Cerebellar nuclear complex (tissue), 1 donor: ENCODE results near the gene FLYWCH2.

Experiments
- DNase-seq, 2 experiments: peaks; one replicate each; lab custom pipeline; 2025; lab: John Stamatoyannopoulos, UW

The FLYWCH2 gene

GRCh38 chr16:2853531-2854073, 29.4 kb upstream of the FLYWCH2 start:
- no peak for DNase-seq

GRCh38 chr16:2854700-2855309, 28.2 kb upstream of the FLYWCH2 start:
- no peak for DNase-seq

DNA sequence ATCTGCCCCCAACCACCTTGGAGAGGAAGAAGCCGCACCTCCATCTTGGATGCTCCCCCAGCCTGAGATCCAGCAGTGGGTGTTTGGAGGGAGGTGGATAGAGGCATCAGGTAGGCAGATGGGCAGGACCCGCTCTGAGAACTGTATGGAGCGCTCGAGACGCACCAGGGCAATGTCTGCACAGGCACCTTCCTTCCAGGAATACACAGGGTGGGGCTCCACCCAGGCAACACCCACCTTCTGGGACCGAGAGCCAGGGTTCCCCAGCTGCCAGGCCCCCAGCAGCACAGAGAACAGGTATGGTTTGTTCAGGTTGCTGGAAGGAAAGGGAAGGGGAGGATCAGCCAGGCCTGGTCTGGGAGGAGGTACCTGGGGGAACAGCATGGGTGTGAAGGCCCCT, 27.5 kb upstream of the FLYWCH2 start:
- DNase-seq, result no peak

DNA sequence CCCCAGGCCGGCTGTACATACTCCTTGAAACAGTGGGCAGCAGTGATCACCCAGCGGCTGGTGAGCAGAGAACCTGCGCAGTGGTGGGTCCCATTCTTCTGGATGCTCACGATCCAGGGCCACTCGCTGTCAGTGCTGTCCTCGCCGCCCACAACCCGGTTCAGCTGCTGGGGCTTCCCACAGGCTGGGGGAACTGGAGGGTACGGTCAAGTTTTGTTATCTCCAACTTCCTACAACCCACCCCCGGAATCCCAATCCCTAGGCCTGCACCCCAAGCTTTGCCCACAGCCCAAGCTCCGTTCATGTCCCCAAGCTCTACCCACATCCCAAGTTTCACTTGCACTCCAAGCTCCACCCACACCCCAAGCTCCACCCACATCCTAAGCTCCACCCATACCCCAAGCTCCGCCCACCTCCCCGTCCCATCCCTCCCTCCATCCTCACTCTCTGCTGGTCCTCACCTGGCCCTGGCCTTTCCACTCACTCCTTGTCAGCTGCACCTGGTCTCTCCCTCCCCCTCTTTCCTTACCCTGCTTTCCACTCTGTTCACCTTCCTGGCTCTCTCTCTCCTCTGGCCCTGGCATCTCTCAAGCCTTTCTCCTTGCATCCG, 26.8 kb upstream of the FLYWCH2 start:
- no peak for DNase-seq

DNA sequence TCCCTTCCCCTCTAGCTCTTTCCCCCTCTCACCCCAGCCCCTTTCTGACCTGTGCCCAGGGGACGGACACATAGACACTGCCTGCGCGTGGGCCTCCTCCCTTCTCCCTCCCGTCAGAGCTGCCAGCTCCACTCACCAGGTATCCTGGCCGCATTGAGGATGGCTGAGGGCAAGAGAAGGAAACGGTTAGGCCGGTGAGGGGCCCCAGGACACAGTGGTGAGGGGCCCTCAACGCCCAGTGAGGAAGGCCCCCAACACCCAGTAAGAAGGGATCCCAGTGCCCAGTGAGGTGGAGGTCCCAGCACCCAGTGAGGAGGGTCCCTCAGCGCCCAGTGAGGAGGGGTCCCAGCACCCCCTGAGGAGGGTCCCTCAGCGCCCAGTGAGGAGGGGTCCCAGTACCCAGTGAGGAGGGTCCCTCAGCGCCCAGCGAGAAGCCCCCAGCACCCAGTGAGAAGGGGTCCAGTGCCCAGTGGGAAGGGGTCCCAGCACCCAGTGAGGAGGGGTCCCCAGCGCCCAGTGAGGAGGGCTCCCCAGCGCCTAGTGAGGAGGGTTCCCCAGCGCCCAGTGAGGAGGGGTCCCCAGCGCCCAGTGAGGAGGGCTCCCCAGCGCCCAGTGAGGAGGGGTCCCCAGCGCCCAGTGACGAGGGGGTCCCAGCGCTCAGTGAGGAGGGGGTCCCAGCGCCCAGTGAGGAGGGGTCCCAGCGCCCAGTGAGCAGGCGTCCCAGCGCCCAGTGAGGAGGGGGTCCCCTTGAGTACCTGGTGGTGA, 26.1 kb upstream of the FLYWCH2 start:
- DNase-seq, result no peak

- no peak for DNase-seq
Measured at GRCh38 chr16:2857451-2858244, 25.4 kb upstream of the FLYWCH2 start, which contains the start of gene PRSS22. Gene PRSS22 (minus strand): TSS chr16:2858170. CDS start chr16:2858104, 66 bp downstream.

GRCh38 chr16:2858245-2859025, 24.6 kb upstream of the FLYWCH2 start:
- no peak for DNase-seq

DNA sequence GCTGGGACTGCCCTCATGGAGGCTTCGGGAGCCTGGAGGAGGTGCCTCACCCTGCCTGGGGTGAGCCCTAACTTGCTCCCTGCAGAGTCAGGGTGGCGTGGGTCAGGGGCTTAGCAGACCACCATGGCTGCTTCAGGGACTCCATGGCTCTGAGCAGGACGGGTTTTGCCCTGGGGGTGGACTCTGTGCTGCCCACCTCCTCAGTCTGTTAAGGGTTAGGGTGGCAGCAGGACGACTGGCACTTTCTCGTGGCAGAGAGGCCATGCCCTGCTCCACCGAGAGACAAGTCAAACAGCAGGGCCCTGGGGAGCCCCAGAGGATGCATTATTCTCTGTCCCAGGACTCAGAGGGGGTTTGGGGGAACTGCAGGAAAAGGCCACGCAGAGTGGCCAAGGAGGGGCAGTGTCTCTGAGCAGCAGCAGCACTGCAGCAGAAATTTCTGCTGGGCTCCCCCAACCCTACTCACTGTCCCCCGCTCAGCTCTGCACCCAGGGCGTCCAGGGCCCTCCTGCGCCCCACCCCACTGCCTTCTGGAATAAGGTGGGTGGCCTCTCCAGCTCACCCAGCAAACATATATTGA, 23.2 kb upstream of the FLYWCH2 start:
- no peak for DNase-seq

DNA sequence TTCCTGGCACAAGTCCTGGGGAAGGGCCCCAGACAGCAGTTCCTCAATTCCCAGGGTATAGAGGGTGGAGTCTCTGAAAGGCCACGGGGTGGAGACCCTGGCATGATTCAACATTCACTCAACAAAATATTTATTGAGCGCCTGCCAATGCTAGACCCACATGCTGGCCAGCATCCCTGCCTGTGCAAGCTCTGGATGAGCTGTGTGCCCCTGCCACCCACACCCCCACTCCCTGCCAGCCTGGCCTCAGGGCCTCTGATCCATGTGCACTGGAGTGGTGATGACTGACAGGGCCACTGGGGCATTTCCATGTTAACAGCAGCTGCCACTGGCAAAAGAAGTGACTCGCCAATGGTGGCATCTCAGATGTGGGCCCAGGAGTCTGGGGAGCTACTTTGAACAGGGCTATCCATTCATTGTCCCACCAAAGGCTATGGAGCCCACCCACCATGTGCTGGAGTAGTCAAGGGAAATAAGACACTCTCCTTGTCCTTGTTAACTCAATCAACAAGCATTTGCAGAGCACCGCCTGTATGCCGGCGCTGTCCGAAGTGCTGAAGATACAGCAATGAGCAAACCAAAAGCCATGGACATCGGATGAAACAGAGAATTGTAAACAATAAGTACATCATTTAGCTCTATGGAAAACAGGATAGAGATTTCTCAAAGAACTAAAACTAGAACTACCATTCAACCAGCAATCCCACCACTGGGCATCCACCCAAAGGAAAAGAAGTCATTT, 22.0 kb upstream of the FLYWCH2 start:
- DNase-seq, result no peak

GRCh38 chr16:2865651-2866050, 17.4 kb upstream of the FLYWCH2 start:
- no peak for DNase-seq

- DNase-seq, result no peak
Measured at GRCh38 chr16:2866431-2866830, 16.6 kb upstream of the FLYWCH2 start.

GRCh38 chr16:2867661-2867986, 15.4 kb upstream of the FLYWCH2 start:
- no peak for DNase-seq

DNA sequence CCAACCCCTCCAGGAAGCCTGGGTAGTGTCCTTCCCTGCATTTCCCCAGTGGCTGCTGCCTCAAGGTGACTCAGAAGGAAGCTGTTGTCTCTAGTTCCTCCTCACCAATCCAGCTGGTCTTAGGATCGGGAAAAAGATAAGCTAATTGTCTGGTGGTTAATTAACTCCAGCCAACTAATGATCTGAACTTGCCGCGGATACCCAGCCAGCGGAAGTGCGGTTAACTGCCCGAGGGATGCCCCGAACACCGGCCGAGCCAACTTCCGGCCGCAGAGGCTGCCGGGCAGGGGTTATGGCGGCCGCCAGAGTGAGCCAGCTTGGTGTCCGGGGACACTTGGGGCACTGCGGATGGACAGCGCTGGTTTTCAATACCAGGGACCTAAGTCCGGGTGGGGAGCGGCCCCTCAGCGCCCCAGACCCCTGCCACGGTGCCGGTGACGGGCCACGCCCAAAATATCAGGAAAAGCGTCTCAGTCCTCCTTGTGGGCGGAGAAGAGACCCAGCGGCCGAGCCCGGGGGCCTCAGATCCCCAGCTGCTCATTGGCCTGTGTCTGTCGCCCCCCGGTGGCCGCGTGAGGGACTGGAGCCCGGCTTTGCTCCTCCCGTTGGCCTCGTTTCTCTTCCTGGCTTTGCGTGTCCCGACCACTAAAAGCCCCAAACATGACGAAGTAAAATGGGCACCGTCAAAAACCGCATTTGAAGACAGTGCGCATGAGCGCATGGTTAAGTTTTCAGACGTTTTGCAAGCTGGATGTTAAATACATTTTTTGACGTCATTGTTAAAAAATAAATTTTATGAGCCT, 14.8 kb upstream of the FLYWCH2 start:
- peak in 1 of 2 experiments; percentile 42 for DNase-seq

- DNase-seq, result no peak
Measured at GRCh38 chr16:2871926-2872325, 11.1 kb upstream of the FLYWCH2 start.

- DNase-seq, result no peak
Measured at GRCh38 chr16:2874032-2874911, 8.7 kb upstream of the FLYWCH2 start.

DNA sequence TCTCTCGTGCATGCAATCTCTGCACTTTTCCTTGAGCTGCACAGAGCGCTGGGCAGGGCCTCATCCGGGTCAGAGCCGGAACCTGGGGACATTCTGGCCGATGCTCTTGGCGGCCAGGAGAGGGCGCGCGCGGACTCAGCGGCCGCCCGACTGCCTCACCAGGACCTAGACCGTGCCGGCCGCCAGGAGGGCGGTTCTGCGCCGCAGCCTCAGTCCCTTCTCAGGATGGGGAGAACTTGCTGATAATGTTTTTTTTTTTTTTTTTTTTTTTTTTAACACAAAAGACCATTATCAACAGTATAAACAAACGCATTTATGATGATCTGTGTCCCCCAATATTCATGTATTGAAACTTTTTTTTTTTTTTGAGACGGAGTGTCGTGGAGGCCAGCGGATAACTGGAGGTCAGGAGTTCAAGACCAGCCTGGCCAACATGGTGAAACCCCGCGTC, 8.1 kb upstream of the FLYWCH2 start:
- peak in 1 of 2 experiments; percentile 20 for DNase-seq

DNA sequence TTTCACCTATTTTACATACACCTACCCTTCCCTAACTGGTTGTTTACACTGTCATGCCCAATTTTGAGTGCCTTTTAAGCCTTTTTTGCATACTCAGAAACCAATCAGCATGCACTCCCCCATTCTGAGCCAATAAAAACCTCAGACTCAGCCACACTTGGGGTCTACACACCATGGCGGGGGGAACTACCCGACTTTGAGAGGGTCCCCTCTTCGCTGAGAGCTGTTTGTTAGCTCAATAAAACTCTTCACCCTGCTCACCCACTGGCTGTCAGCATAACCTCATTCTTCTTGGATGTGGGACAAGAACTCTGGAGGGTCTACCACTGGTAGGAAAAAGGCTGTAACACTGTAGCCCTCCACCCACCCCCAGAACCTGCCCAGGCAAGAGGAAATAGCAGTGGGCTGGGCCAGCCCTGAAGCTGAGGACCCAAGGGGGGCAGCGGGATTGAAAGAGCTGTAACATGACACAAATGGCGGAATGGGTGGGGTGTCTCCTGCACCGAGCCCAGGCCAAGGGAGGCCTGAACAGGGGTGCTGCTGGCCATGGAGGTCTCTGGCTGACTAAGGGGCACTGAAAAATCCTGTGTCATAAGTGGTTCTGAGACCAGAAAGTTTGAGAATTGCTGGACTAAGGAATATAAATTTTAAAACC, 3.0 kb upstream of the FLYWCH2 start:
- no peak for DNase-seq
